Measurements from ENCODE around the gene NBPF12. TPM values are rescaled to one million over a fixed set of nuclear protein-coding genes. Genes with fewer than 3 reads are reported as not detected.
"Not testable (repeated sequence)": the region's sequence is repeated elsewhere in the genome, so short reads cannot be mapped to it uniquely, and the experiment has no call there.

The NBPF12 gene
- polyA plus RNA-seq, 3 donors, result 0.40 to 18.9 (median 0.68) TPM

GRCh38 chr1:146986450-146986849, 48.3 kb downstream of the NBPF12 start:
- H3K27me3 ChIP-seq (ENCODE audit: control insufficient read depth in 2 of 2, insufficient read depth in 2 of 2, low read length in 2 of 2); H3K4me1 ChIP-seq (ENCODE audit: control insufficient read depth in 1 of 2, insufficient read depth in 2 of 2, low read length in 2 of 2); H3K9me3 Mint-ChIP-seq; intact Hi-C loops (cut with micrococcal nuclease); H3K27me3 Mint-ChIP-seq (ENCODE audit: low read depth in 3 of 3); H4K20me1 ChIP-seq (ENCODE audit: insufficient read depth, low read length); H3K4me3 ChIP-seq (replicated peaks in 1 of 3; ENCODE audit: low read depth in 2 of 3, low read length in 3 of 3); H2AFZ ChIP-seq (ENCODE audit: insufficient read depth, low read depth, low read length, poor library complexity, severe bottlenecking); H3K4me2 ChIP-seq (replicated peaks; ENCODE audit: extremely low read depth, low read length, poor library complexity, severe bottlenecking); H3K27ac ChIP-seq (ENCODE audit: low read depth in 1 of 2, low read length in 2 of 2); H3K27ac Mint-ChIP-seq; H3K4me3 Mint-ChIP-seq; DNase-seq; H3K4me1 Mint-ChIP-seq; H3K9ac ChIP-seq (ENCODE audit: insufficient read depth, low read length, poor library complexity, severe bottlenecking); H3K9me3 ChIP-seq (replicated peaks in 1 of 2; ENCODE audit: control insufficient read depth in 1 of 2, insufficient read depth in 1 of 2, low read length in 2 of 2); H3K79me2 ChIP-seq (ENCODE audit: insufficient read depth, low read length): not testable (repeated sequence)
- WGBS (ENCODE audit: insufficient coverage), result no CpG with 5 or more reads among the region's 4 CpGs
- peaks cover 3 to 23% of the 10 kb centered on the region in 2 donors for H3K36me3 ChIP-seq (replicated peaks in 1 of 2; ENCODE audit: control insufficient read depth in 1 of 2, insufficient read depth in 2 of 2, low read length in 2 of 2)
- H3K36me3 Mint-ChIP-seq, result peaks cover 17 to 24% of the 10 kb centered on the region in 2 donors

GRCh38 chr1:146987502-146987901, 49.4 kb downstream of the NBPF12 start:
- H3K9me3 ChIP-seq (replicated peaks in 1 of 2; ENCODE audit: control insufficient read depth in 1 of 2, insufficient read depth in 1 of 2, low read length in 2 of 2); DNase-seq; H4K20me1 ChIP-seq (ENCODE audit: insufficient read depth, low read length); H3K27me3 Mint-ChIP-seq (ENCODE audit: low read depth in 3 of 3); H3K27ac Mint-ChIP-seq; H3K79me2 ChIP-seq (ENCODE audit: insufficient read depth, low read length); H3K4me2 ChIP-seq (replicated peaks; ENCODE audit: extremely low read depth, low read length, poor library complexity, severe bottlenecking); H2AFZ ChIP-seq (ENCODE audit: insufficient read depth, low read depth, low read length, poor library complexity, severe bottlenecking); H3K4me3 ChIP-seq (replicated peaks in 1 of 3; ENCODE audit: low read depth in 2 of 3, low read length in 3 of 3); H3K9me3 Mint-ChIP-seq; H3K9ac ChIP-seq (ENCODE audit: insufficient read depth, low read length, poor library complexity, severe bottlenecking); H3K4me1 ChIP-seq (ENCODE audit: control insufficient read depth in 1 of 2, insufficient read depth in 2 of 2, low read length in 2 of 2); H3K4me1 Mint-ChIP-seq; H3K4me3 Mint-ChIP-seq; H3K27me3 ChIP-seq (ENCODE audit: control insufficient read depth in 2 of 2, insufficient read depth in 2 of 2, low read length in 2 of 2); intact Hi-C loops (cut with micrococcal nuclease); H3K27ac ChIP-seq (ENCODE audit: low read depth in 1 of 2, low read length in 2 of 2): not testable (repeated sequence)
- no CpG with 5 or more reads among the region's 2 CpGs for WGBS (ENCODE audit: insufficient coverage)
- peaks cover 3 to 23% of the 10 kb centered on the region in 2 donors for H3K36me3 ChIP-seq (replicated peaks in 1 of 2; ENCODE audit: control insufficient read depth in 1 of 2, insufficient read depth in 2 of 2, low read length in 2 of 2)
- peaks cover 15 to 21% of the 10 kb centered on the region in 2 donors for H3K36me3 Mint-ChIP-seq

- peak overlapping the region in 1 of 7 donors; percentile 73 for H3K27ac Mint-ChIP-seq
These were observed 51.3 kb downstream of the NBPF12 start for GRCh38 chr1:146989455-146989854.

GRCh38 chr1:147008495-147008894, 70.4 kb downstream of the NBPF12 start:
- WGBS (ENCODE audit: insufficient coverage), result no CpG with 5 or more reads among the region's 1 CpG
- H3K36me3 Mint-ChIP-seq; H4K20me1 ChIP-seq (ENCODE audit: insufficient read depth, low read length); H3K4me1 ChIP-seq (ENCODE audit: control insufficient read depth in 1 of 2, insufficient read depth in 2 of 2, low read length in 2 of 2); H3K36me3 ChIP-seq (replicated peaks in 1 of 2; ENCODE audit: control insufficient read depth in 1 of 2, insufficient read depth in 2 of 2, low read length in 2 of 2); H2AFZ ChIP-seq (ENCODE audit: insufficient read depth, low read depth, low read length, poor library complexity, severe bottlenecking); H3K4me1 Mint-ChIP-seq; H3K27me3 Mint-ChIP-seq (ENCODE audit: low read depth in 3 of 3); H3K9ac ChIP-seq (ENCODE audit: insufficient read depth, low read length, poor library complexity, severe bottlenecking); H3K27me3 ChIP-seq (ENCODE audit: control insufficient read depth in 2 of 2, insufficient read depth in 2 of 2, low read length in 2 of 2); H3K4me3 ChIP-seq (replicated peaks in 1 of 3; ENCODE audit: low read depth in 2 of 3, low read length in 3 of 3); H3K4me2 ChIP-seq (replicated peaks; ENCODE audit: extremely low read depth, low read length, poor library complexity, severe bottlenecking); H3K27ac ChIP-seq (ENCODE audit: low read depth in 1 of 2, low read length in 2 of 2); DNase-seq; intact Hi-C loops (cut with micrococcal nuclease); H3K27ac Mint-ChIP-seq; H3K4me3 Mint-ChIP-seq; H3K9me3 ChIP-seq (replicated peaks in 1 of 2; ENCODE audit: control insufficient read depth in 1 of 2, insufficient read depth in 1 of 2, low read length in 2 of 2); H3K79me2 ChIP-seq (ENCODE audit: insufficient read depth, low read length): not testable (repeated sequence)
- peaks cover 11 to 44% (median 26%) of the 10 kb centered on the region in 7 donors for H3K9me3 Mint-ChIP-seq

More at GRCh38 chr1:146989455-146989854, 51.3 kb downstream of the NBPF12 start:
- peaks cover 19 to 22% of the 10 kb centered on the region in 2 donors for H3K36me3 Mint-ChIP-seq
- H3K9ac ChIP-seq (ENCODE audit: insufficient read depth, low read length, poor library complexity, severe bottlenecking); H3K27me3 ChIP-seq (ENCODE audit: control insufficient read depth in 2 of 2, insufficient read depth in 2 of 2, low read length in 2 of 2); H3K27me3 Mint-ChIP-seq (ENCODE audit: low read depth in 3 of 3); H3K9me3 ChIP-seq (replicated peaks in 1 of 2; ENCODE audit: control insufficient read depth in 1 of 2, insufficient read depth in 1 of 2, low read length in 2 of 2); DNase-seq; H3K9me3 Mint-ChIP-seq; H3K4me1 ChIP-seq (ENCODE audit: control insufficient read depth in 1 of 2, insufficient read depth in 2 of 2, low read length in 2 of 2); intact Hi-C loops (cut with micrococcal nuclease); H2AFZ ChIP-seq (ENCODE audit: insufficient read depth, low read depth, low read length, poor library complexity, severe bottlenecking); H3K4me3 Mint-ChIP-seq; H3K4me3 ChIP-seq (replicated peaks in 1 of 3; ENCODE audit: low read depth in 2 of 3, low read length in 3 of 3); H3K79me2 ChIP-seq (ENCODE audit: insufficient read depth, low read length); H3K27ac ChIP-seq (ENCODE audit: low read depth in 1 of 2, low read length in 2 of 2); H4K20me1 ChIP-seq (ENCODE audit: insufficient read depth, low read length); H3K4me2 ChIP-seq (replicated peaks; ENCODE audit: extremely low read depth, low read length, poor library complexity, severe bottlenecking); H3K4me1 Mint-ChIP-seq: not testable (repeated sequence)
- peaks cover 0 to 24% of the 10 kb centered on the region in 2 donors for H3K36me3 ChIP-seq (replicated peaks in 1 of 2; ENCODE audit: control insufficient read depth in 1 of 2, insufficient read depth in 2 of 2, low read length in 2 of 2)
- 93% methylated on average over 1 of the region's 3 CpGs for WGBS (ENCODE audit: insufficient coverage)
